H9 (cell line): ENCODE measurements around the gene HS6ST1. TPM values are rescaled to one million over a fixed set of nuclear protein-coding genes. Genes with fewer than 3 reads are reported as not detected.

Source experiments
- DNase-seq: peaks from one replicate; pipeline ENCODE4 v3.0.0-alpha.2; 2017
- H2AFZ ChIP-seq: one replicate; pipeline ENCODE4 v1.6.1; 2013; ENCODE audit warnings: mild to moderate bottlenecking, low read length, control low read depth, moderate library complexity
- H2AK5ac ChIP-seq: 2 replicates; pipeline ENCODE4 v1.6.1; 2013; ENCODE audit warnings: low read length, control low read depth, mixed read lengths; ENCODE audit not compliant: insufficient read length
- H2BK120ac ChIP-seq: one replicate; pipeline ENCODE4 v1.6.1; 2013; ENCODE audit warnings: low read depth, mild to moderate bottlenecking, low read length, control low read depth, inconsistent platforms; ENCODE audit not compliant: poor library complexity, severe bottlenecking
- H2BK12ac ChIP-seq: 2 replicates; pipeline ENCODE4 v1.6.1; 2013; ENCODE audit warnings: low read length, control low read depth, mixed read lengths, low read depth; ENCODE audit not compliant: insufficient read length
- H2BK15ac ChIP-seq: 2 replicates; pipeline ENCODE4 v1.6.1; 2013; ENCODE audit warnings: low read depth, low read length, control low read depth
- H2BK20ac ChIP-seq: one replicate; pipeline ENCODE4 v1.6.1; 2013; ENCODE audit warnings: low read depth, mild to moderate bottlenecking, low read length, control low read depth, inconsistent platforms; ENCODE audit not compliant: poor library complexity, severe bottlenecking
- H2BK5ac ChIP-seq: 2 replicates; pipeline ENCODE4 v1.6.1; 2013; ENCODE audit warnings: low read length, control low read depth, mixed read lengths; ENCODE audit not compliant: insufficient read length
- H3K14ac ChIP-seq: 2 replicates; pipeline ENCODE4 v1.6.1; 2013; ENCODE audit warnings: low read length, control low read depth; ENCODE audit not compliant: insufficient read depth
- H3K18ac ChIP-seq: 2 replicates; pipeline ENCODE4 v1.6.1; 2013; ENCODE audit warnings: low read depth, mild to moderate bottlenecking, mixed read lengths, low read length, control low read depth; ENCODE audit not compliant: insufficient read length
- H3K23ac ChIP-seq: 2 replicates; pipeline ENCODE4 v1.6.1; 2013; ENCODE audit warnings: low read length, control low read depth, mixed read lengths, low read depth; ENCODE audit not compliant: insufficient read length
- H3K23me2 ChIP-seq: 2 replicates; pipeline ENCODE4 v1.6.1; 2013; ENCODE audit warnings: low read depth, mild to moderate bottlenecking, mixed read lengths, low read length, control low read depth; ENCODE audit not compliant: insufficient read length, poor library complexity, severe bottlenecking
- H3K27ac ChIP-seq: 2 replicates; pipeline ENCODE4 v1.5.1; 2013; ENCODE audit warnings: low read length, control low read depth, mixed read lengths, low read depth; ENCODE audit not compliant: insufficient read length
- H3K27me3 ChIP-seq: 2 replicates; pipeline ENCODE4 v1.6.1; 2013; ENCODE audit warnings: low read length, control low read depth, inconsistent platforms; ENCODE audit not compliant: insufficient read depth
- H3K4ac ChIP-seq: 2 replicates; pipeline ENCODE4 v1.6.1; 2013; ENCODE audit warnings: low read depth, mild to moderate bottlenecking, control low read depth, inconsistent platforms, low read length, moderate library complexity
- H3K4me1 ChIP-seq: 2 replicates; pipeline ENCODE4 v1.6.1; 2013; ENCODE audit warnings: low read length, control low read depth, inconsistent platforms; ENCODE audit not compliant: insufficient read depth
- H3K4me2 ChIP-seq: 2 replicates; pipeline ENCODE4 v1.6.1; 2013; ENCODE audit warnings: low read length, control low read depth, mixed read lengths; ENCODE audit not compliant: insufficient read length, insufficient read depth
- H3K56ac ChIP-seq: 2 replicates; pipeline ENCODE4 v1.6.1; 2013; ENCODE audit warnings: low read depth, mild to moderate bottlenecking, mixed read lengths, low read length, control low read depth; ENCODE audit not compliant: insufficient read length
- H3K79me1 ChIP-seq: 2 replicates; pipeline ENCODE4 v1.6.1; 2013; ENCODE audit warnings: low read depth, mild to moderate bottlenecking, moderate library complexity, low read length, control low read depth, inconsistent platforms; ENCODE audit not compliant: insufficient read depth, poor library complexity, severe bottlenecking
- H3K79me2 ChIP-seq: 2 replicates; pipeline ENCODE4 v1.6.1; 2013; ENCODE audit warnings: low read length, control low read depth, inconsistent platforms; ENCODE audit not compliant: insufficient read depth
- H3K9ac ChIP-seq: 2 replicates; pipeline ENCODE4 v1.6.1; 2013; ENCODE audit warnings: low read length, control low read depth, mixed read lengths; ENCODE audit not compliant: insufficient read length; ENCODE audit errors: extremely low read depth
- H3K9me3 ChIP-seq: one replicate; pipeline ENCODE4 v1.6.1; 2013; ENCODE audit warnings: low read depth, low read length, inconsistent platforms; ENCODE audit not compliant: control insufficient read depth
- H3T11ph ChIP-seq: one replicate; pipeline ENCODE4 v1.6.1; 2013; ENCODE audit warnings: mild to moderate bottlenecking, low read length, control low read depth, inconsistent platforms
- H4K20me1 ChIP-seq: one replicate; pipeline ENCODE4 v1.6.1; 2013; ENCODE audit not compliant: control insufficient read depth, insufficient read length, insufficient read depth
- H4K5ac ChIP-seq: 2 replicates; pipeline ENCODE4 v1.6.1; 2013; ENCODE audit warnings: low read depth, mild to moderate bottlenecking, mixed read lengths, low read length, control low read depth; ENCODE audit not compliant: insufficient read length
- H4K8ac ChIP-seq: replicated peaks from 2 replicates; pipeline ENCODE4 v1.6.1; 2013; ENCODE audit warnings: low read length, control low read depth, mixed read lengths, low read depth; ENCODE audit not compliant: insufficient read length
- H4K91ac ChIP-seq: 2 replicates; pipeline ENCODE4 v1.6.1; 2013; ENCODE audit warnings: low read depth, mild to moderate bottlenecking, moderate library complexity, mixed read lengths, low read length, control low read depth; ENCODE audit not compliant: insufficient read length
- H3K27ac Mint-ChIP-seq, 3 experiments: 2 replicates in 2 of 3; 3 replicates in 1 of 3; pipeline ENCODE4 v1.8.0; 2020 to 2021; ENCODE audit warnings: mixed read lengths in 3 of 3, mild to moderate bottlenecking in 1 of 3, moderate library complexity in 1 of 3
- H3K27me3 Mint-ChIP-seq: 2 replicates; pipeline ENCODE4 v1.8.0; 2021; ENCODE audit warnings: low read depth, mild to moderate bottlenecking, moderate library complexity, mixed read lengths
- H3K36me3 Mint-ChIP-seq, 3 experiments: 2 replicates in 2 of 3; 3 replicates in 1 of 3; pipeline ENCODE4 v1.8.0; 2020 to 2021; ENCODE audit warnings: low read depth in 3 of 3, mixed read lengths in 3 of 3; ENCODE audit not compliant: insufficient read depth in 1 of 3
- H3K4me1 Mint-ChIP-seq, 2 experiments: 2 replicates each; pipeline ENCODE4 v1.8.0; 2020; ENCODE audit warnings: mixed read lengths in 2 of 2
- H3K4me3 Mint-ChIP-seq, 2 experiments: 2 replicates in 1 of 2; 3 replicates in 1 of 2; pipeline ENCODE4 v1.8.0; 2020 to 2021; ENCODE audit warnings: mild to moderate bottlenecking in 2 of 2, mixed read lengths in 2 of 2, moderate library complexity in 1 of 2
- H3K9me3 Mint-ChIP-seq, 2 experiments: 2 replicates in 1 of 2; 3 replicates in 1 of 2; pipeline ENCODE4 v1.8.0; 2020; ENCODE audit warnings: mild to moderate bottlenecking in 2 of 2, mixed read lengths in 2 of 2, moderate library complexity in 1 of 2
- WGBS: extraction: QIAGEN DNeasy Blood & Tissue Kit; methylation state at CpG from one replicate; pipeline ENCODE4 v1.1.7; 2013; ENCODE audit warnings: missing lambda C conversion rate, low lambda C conversion rate, mixed read lengths; ENCODE audit not compliant: insufficient read length; ENCODE audit errors: extremely low coverage; 5-methylcytosine and 5-hydroxymethylcytosine counted together
- total RNA-seq: library from RNA; stranded (reverse); gene quantifications from 2 replicates; pipeline ENCODE4 v1.2.1, GENCODE V29; 2021
- TF ChIP-seq, protein P1 (sequence below): fragments of 200-600 bp; sonication (generic); conservative IDR thresholded peaks from 3 replicates; pipeline ENCODE4 v1.8.0; 2021; ENCODE audit warnings: antibody characterized with exemption, mild to moderate bottlenecking

The HS6ST1 gene
- total RNA-seq, 1 experiment from 2014 or later = 60.2 TPM

DNA sequence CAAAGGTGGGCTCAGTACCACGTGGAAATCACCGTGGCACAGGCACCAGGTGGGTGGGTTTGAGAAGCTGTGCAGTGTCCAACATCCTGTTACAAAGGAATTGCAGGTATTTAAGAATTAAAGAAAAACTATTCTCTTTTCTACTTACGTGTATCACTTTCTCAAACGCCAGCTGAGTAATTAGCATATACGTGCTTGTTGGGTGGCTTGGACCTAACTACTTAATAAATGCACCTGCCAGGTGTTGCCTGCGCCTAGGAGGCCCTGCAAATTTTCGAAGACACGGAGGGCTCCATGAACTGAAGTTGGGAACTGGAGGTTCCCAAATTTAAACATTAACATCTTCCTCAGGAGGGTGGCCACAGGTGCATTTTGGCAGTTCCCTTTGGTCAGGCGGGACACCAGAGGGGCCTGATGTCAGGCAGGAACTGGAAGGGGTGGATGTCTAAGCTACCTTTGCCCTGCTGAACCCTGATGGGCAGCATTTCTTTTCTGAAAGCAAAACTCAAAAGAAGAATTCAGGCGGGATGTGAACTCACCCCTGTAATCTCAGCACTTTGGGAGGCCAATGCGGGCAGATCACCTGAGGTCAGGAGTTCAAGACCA is 84.8 kb downstream of the HS6ST1 start:
- Histone ChIP-seq H2BK5ac (no peak overlapping the region), H3K4ac (no peak overlapping the region), H3T11ph (no peak overlapping the region), H3K79me1 (no peaks in the 10 kb centered on the region), H3K4me1 (no peaks in the 10 kb centered on the region), H3K27me3 (no peaks in the 10 kb centered on the region; the same call in 1 of the 2 replicates), H2BK20ac (no peak overlapping the region), H2BK15ac (no peak overlapping the region), H4K91ac (no peak overlapping the region), H2BK120ac (no peak overlapping the region), H3K9me3 (no peaks in the 10 kb centered on the region), H4K20me1 (no peaks in the 10 kb centered on the region), H3K14ac (no peak overlapping the region), H3K4me2 (peak overlapping the region; percentile 73), H3K18ac (no peak overlapping the region), H2BK12ac (no peak overlapping the region), H3K9ac (no peak overlapping the region), H3K23me2 (peaks cover 9% of the 10 kb centered on the region), H3K56ac (no peak overlapping the region), H4K5ac (no peak overlapping the region), H4K8ac (no peak overlapping the region), H3K23ac (no peak overlapping the region), H2AFZ (no peak overlapping the region), H3K27ac (no peak overlapping the region), H2AK5ac (no peak overlapping the region), H3K79me2 (no peaks in the 10 kb centered on the region)
- TF ChIP-seq, protein P1, sequence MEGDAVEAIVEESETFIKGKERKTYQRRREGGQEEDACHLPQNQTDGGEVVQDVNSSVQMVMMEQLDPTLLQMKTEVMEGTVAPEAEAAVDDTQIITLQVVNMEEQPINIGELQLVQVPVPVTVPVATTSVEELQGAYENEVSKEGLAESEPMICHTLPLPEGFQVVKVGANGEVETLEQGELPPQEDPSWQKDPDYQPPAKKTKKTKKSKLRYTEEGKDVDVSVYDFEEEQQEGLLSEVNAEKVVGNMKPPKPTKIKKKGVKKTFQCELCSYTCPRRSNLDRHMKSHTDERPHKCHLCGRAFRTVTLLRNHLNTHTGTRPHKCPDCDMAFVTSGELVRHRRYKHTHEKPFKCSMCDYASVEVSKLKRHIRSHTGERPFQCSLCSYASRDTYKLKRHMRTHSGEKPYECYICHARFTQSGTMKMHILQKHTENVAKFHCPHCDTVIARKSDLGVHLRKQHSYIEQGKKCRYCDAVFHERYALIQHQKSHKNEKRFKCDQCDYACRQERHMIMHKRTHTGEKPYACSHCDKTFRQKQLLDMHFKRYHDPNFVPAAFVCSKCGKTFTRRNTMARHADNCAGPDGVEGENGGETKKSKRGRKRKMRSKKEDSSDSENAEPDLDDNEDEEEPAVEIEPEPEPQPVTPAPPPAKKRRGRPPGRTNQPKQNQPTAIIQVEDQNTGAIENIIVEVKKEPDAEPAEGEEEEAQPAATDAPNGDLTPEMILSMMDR = 0 out of 3 replicates have a peak, but pooled peaks have one; percentile 8
- no peaks in the 10 kb centered on the region for H3K36me3 Mint-ChIP-seq
- H3K9me3 Mint-ChIP-seq = no peaks in the 10 kb centered on the region
- H3K4me3 Mint-ChIP-seq = peak overlapping the region; percentile 65 to 85
- H3K4me1 Mint-ChIP-seq = peaks cover 9 to 13% of the 10 kb centered on the region in 2 experiments
- no peak overlapping the region for H3K27ac Mint-ChIP-seq
- no CpG with 5 or more reads among the region's 11 CpGs for WGBS
- peaks cover 33% of the 10 kb centered on the region for H3K27me3 Mint-ChIP-seq
- DNase-seq = no peak
